Cardiac septum (tissue), 1 donor: ENCODE measurements around the gene TMEM43. TPM values are rescaled to one million over a fixed set of nuclear protein-coding genes. Genes with fewer than 3 reads are reported as not detected.
A peak's percentile ranks its signal among the peaks of the same experiment; 100 is the strongest.
"Not testable (repeated sequence)": the region's sequence is repeated elsewhere in the genome, so short reads cannot be mapped to it uniquely, and the experiment has no call there.

Source experiments
- DNase-seq: peaks from one replicate; pipeline ENCODE4 v3.0.0-alpha.2; 2020; ENCODE audit warnings: low spot score
- intact Hi-C: fragments of 100-400 bp; cut with DNase I; formaldehyde crosslinking; loops from one replicate; pipeline ENCODE4 v1.14.0; 2022
- long read RNA-seq: library from polyadenylated mRNA; unstranded; transcript quantifications from one replicate; pipeline ENCODE4 v2.0.0, GENCODE V29; 2021
- total RNA-seq: library from RNA; stranded (reverse); fragmentation: NEBNext Ultra II Directional; extraction: Animal tissue kit (Norgen Biotek cat#: 25700); gene quantifications from one replicate; pipeline ENCODE4 v1.2.1, GENCODE V29; 2021
- donor health status: DM: no; HTN: no; CAD: no.

Gene TMEM43
- total RNA-seq: 62.0 TPM
- long read RNA-seq, transcript TMEM43-201 (12 exons, 3,341 nt): major isoform, 139 of 171 reads
- long read RNA-seq, partial matches to known transcripts: 25 of 171 reads
- long read RNA-seq, other reads (novel, unspliced or antisense): 7 of 171 reads

- intact Hi-C loops: loop anchor here (1.0 to 10.0 kb wide), 5 partner anchors 18 to 528 kb away; partner anchors contain the start of genes CCDC174, LSM3 and XPC
These were observed at the start of gene TMEM43, which contains the start of gene CHCHD4 for GRCh38 chr3:14124615-14125192. Gene TMEM43, plus strand, starts transcription at chr3:14125052. Its CDS starts 142 bp downstream, at chr3:14125194. Gene CHCHD4, minus strand, starts transcription at chr3:14124870. Its CDS starts 194 bp downstream, at chr3:14124676.

GRCh38 chr3:14075233-14075632 is 49.6 kb upstream of the TMEM43 start:
- DNase-seq, intact Hi-C loops: not testable (repeated sequence)

More at GRCh38 chr3:14124615-14125192, at the start of gene TMEM43, which contains the start of gene CHCHD4:
- DNase-seq: peak; percentile 100

GRCh38 chr3:14077310-14077709 is 47.5 kb upstream of the TMEM43 start:
- intact Hi-C loops: no loop called here
- no peak for DNase-seq

- no peak for DNase-seq
- intact Hi-C loops: no loop called here
These were observed 42.7 kb upstream of the TMEM43 start for GRCh38 chr3:14082108-14082657.

DNA sequence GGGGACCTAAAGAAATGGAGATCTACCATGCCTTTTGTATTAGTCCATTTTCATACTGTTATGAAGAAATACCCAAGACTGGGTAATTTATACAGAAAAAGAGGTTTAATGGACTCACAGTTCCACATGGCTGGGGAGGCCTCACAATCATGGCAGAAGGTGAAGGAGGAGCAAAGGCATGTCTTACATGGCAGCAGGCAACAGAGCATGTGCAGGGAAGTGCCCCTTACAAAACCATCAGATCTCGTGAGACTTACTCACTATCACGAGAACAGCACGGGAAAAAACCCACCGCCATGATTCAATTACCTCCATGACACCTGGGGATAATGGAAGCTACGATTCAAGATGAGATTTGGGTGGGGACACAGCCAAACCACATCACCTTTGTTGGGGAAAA is 37.4 kb upstream of the TMEM43 start:
- intact Hi-C loops: not testable (repeated sequence)

GRCh38 chr3:14091959-14092358 is 32.9 kb upstream of the TMEM43 start:
- DNase-seq, intact Hi-C loops: not testable (repeated sequence)

More for the DNA sequence above, 37.4 kb upstream of the TMEM43 start:
- DNase-seq: not testable (repeated sequence)

GRCh38 chr3:14092464-14092863 is 32.4 kb upstream of the TMEM43 start:
- intact Hi-C loops: no loop called here
- no peak for DNase-seq

- intact Hi-C loops: no loop called here
- no peak for DNase-seq
These were observed 31.0 kb upstream of the TMEM43 start for GRCh38 chr3:14093831-14094230.

DNA sequence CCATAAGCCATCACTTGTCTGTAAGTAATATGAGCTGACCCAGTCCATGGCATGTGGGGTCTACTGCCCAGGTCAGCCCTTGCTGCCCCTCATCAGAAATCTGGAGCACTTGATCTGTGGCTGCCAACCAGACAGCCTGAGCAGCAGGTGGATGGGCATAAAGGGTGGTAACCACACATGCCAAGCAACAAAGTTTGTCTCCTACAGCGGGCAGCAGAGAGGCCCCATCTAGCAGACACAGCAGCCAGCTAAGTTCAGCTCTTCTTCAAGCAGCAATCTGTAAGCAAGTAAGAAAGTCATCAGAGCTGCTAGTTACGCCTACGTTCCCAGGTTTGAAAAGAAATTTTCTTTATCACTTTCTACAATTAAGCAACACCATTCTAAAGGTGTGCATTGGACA is 28.1 kb upstream of the TMEM43 start:
- intact Hi-C loops: no loop called here
- DNase-seq: no peak

GRCh38 chr3:14097616-14098391 is 27.0 kb upstream of the TMEM43 start:
- intact Hi-C loops: no loop called here
- DNase-seq: no peak

DNA sequence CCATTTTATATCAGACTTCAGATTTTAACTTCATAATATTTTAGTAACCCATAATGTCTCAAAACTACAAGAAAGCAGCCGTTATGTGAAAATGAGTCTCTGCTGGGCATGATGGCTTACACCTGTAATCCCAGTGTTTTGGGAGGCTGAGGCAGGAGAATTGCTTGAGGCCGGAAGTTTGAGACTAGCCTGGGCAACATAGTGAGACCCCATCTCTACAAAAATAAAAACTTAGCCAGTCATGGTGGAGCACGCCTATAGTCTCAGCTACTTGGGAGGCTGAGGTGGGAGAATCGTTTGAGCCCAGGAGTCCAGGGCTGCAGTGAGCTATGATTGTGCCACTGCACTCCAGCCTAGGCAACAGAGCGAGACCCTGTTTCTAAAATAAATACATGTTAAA is 15.0 kb upstream of the TMEM43 start:
- DNase-seq, intact Hi-C loops: not testable (repeated sequence)

GRCh38 chr3:14110699-14111098 is 14.2 kb upstream of the TMEM43 start:
- intact Hi-C loops: no loop called here
- DNase-seq: no peak

DNA sequence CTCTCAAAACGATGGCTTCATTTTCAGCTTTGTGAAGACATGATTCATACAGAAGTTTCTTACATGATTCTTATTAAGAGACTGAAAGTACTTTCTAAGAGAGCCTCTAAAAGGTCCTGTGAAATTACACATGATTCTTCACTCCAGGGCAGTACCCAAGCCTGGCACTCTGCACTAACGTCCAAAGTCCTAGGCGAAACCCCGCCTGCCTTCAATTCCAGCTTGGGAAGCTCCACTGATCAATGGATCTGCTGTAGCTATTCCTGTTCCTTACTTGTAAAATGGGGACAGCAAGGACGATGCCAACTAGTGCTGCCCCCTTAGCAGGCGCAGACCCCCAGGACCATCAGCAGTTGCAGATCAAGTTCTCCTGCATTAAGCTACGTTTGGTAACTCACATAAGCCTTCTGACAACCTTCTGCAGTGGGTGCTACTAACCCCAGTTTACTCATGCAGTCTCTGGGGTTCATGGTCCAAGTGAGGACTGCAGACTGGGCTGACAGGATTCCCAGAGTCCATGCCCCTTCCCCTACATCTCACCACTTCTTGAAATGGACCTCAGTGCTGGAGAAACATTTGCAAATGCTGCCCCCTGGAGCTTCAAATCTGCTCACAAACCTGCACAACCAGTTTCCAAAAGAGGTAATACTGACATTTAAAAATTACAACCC is 10.8 kb upstream of the TMEM43 start:
- DNase-seq: no peak
- intact Hi-C loops: loop anchor here (2.0 kb wide), 1 partner anchor 217 kb away; no protein-coding TSS in a partner anchor

DNA sequence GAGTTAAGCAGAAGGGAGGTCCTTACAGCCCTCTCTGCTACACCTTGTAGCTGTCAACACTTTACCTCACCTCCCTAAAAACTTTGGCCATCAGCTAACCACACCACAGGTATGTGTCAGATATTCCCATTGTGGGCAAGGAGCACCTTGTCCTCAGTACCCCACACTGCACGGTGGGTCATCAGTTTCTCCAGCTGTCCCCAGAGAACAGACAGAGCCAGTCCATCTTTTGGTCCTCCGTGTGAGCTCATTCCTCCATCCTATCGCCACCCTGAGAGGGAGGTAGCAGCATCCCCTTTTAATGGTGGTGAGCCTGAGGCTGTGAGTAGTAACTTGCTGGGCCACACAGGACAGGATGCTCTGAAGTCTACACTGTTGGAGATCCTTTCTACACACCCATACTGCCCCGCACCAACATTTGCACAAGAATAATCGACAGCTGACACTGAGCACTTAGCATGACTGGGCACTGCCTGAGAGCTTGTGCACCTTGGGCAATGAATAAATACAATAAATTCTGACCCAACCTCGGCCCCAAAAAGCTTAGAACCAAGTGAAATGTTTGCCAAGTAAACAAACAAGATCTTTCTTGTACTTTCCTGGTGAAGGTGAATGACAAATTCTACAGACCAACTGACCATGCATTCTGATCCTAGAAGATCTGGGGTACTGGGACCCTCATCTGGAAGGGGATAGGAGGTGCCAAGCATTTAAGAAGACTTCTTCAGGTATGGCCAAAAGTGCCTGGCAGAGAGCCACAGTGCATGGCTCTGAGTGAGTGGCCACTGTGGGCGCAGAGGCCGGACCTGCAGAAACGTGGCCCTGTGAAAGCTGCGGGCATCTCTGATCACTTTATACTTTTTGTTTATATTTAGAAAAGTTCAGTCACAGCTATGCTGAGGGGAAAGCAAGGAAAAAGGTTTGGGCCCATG is 7.1 kb upstream of the TMEM43 start:
- intact Hi-C loops: no loop called here
- DNase-seq: no peak

DNA sequence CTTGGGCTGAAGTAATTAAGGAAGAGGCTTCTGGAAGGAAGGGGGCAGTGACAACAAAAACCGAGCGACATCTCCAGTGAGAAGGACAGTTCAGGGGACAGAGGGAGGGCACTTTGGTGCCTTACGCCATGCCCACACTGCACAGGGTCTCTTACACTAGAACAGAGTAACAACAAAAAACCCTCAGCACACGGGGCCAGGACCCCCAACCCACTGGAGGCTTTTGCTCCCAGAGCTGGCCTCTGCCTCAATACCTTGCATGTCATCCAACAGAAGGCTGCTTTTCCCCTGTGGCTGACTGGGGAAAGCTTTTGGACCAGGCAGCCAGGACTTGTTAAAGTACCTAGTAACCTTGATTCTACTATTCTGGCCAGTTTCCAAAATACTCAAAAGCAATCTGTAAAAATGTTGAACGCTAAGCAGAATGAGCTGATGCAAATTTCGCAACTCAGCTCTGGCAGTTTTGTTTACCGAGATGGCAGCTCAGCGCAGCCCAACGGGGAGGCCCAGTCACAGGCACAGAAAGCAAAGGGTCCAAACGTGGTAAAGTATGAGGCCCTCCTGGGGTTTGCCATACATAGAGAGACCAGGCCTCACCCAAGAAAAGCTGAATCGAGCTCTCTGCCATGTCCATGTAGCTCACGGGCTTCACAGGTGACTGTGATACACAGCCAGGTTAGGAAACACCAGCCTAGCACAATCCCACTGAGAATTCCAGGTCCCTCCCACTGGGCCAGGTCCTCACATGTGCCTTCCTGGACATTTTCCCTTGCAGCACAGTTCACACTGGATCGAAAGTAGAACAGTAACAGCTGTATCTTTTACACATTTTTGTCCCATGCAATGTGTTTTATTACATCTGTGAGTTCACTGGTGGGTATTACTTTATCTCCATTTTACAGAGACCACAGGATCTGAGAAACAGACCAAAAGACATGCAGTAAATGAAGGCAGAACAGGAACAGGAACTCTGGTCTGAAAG is 6.2 kb upstream of the TMEM43 start:
- intact Hi-C loops: no loop called here
- DNase-seq: no peak

DNA sequence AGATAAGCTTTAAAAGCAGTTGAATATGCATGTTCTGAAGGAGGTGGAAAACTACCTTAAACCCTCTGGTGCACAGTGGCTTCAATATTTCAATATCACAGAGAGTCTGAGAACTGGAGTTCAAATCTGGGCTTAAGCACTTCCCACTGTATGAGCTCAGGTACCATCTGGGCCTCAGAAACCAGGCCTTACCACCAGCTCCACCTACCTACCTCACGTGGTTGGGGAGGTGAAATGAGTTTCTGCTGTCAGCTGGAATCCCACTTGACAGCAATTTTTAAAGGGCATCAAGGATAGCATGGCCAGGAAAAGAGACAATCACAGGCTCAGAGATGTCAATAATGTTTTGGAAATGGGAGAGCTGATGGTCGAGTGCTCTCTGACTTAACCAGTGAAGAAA is 5.2 kb upstream of the TMEM43 start:
- intact Hi-C loops: loop anchor here (10.0 kb wide), 1 partner anchor 465 kb away; no protein-coding TSS in a partner anchor
- no peak for DNase-seq
